IPS-NIHi7 (cell line): ENCODE results near the gene SRPK2.
"Not testable (repeated sequence)": the region's sequence is repeated elsewhere in the genome, so short reads cannot be mapped to it uniquely, and the experiment has no call there.

ENCODE experiments used
- DNase-seq: peaks from one replicate; pipeline ENCODE4 v3.0.0; 2012; ENCODE audit warnings: mixed read lengths; ENCODE audit errors: extremely low spot score

SRPK2 gene

DNA sequence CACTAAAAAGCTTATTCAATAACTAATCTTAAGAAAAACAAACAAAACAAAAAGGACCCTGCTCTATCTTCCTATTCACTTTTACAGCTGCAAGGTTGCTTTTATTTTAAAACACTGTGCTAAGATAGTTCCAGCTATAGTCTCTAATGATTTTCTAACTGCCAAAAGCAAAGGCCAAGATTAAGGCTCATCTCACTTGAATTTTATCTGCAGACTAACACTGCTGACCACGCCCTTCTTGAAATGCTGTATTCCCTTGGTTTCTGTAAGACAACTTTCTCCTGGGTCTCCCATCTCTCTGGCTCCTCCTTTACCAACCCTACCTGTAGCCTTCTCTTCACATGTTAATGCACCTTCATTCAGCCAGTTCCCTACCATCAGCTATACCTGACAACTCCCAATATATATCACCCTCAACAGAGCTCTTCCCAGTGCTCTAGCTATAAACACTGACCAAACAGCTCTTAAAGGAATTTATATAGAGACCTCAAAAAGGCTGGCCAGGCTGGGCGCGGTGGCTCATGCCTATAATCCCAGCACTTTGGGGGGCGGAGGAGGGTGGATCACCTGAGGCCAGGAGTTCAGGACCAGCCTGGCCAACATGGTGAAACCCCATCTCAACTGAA is 11.7 kb downstream of the SRPK2 start:
- peak; percentile 43 for DNase-seq

DNA sequence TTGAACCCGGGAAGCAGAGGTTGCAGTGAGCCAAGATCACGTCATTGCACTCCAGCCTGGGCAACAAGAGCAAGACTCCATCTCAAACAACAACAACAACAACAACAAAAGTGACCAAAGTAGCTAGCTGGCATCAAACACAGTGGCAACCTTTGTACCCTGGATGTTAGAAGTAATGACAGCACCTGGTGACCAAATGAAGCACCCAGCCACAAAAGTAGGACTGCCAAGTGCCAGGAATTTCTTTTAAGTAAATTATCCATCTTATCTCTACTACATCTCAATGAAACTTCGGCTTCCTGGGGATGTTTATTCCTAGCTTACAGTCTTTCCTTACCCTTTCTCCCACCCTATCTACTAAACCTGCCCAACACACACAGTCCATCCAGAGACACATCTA is 18.8 kb downstream of the SRPK2 start:
- DNase-seq: no peak

DNA sequence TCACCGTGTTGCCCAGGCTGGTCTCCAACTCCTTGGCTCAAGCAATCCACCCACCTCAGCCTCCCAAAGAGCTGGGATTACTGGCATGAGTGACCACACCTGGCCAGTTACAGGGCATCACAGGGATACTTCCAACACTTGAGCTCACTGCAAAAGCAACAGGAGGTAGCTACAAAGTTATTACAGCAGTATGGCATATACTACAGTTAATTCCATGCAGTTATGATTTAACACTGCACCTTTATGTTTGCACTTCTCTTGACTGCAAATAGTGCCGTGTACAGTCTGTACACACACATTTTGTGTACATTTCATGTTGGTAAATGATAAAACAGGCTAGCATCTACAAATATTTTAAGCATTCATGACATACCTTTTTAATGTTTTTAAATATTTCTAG is 21.3 kb downstream of the SRPK2 start:
- no peak for DNase-seq

DNA sequence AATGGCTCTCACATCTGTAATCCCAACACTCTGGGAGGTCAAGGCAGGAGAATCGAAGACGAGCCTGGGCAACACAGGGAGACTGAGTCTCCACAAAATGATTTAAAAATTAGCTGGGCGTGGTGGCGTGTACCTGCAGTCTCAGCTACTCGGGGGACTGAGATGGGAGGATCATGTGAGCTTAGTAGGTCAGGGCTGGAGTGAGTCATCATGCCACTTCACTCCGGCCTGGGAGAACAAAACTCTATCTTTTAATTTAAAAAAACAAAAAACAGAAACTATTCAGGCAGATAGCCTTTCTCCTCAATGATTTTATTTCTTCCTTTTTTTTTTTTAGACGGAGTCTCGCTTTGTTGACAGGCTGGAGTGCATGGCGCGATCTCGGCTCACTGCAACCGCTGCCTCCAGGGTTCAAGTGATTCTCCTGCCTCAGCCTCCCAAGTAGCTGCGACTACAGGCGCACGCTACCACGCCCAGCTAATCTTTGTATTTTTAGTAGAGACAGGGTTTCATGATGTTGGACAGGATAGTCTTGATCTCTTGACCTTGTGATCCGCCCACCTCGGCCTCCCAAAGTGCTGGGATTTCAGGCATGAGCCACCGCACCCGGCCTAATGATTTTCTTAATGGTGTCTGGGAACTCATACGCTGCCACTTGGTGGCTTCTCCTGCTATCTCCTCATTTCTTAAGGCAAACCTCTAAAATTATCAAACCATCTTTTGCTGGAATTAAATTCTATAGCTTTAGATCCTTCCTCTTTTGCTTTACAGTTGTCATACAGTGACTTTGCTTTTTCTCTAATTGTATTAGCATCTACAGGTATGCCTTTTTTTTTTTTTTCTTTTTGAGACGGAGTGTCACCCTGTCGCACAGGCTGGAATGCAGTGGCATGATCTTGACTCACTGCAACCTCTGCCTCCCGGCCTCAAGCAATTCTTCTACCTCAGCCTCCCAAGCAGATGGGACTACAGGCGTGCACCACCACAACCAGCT is 22.9 kb downstream of the SRPK2 start:
- no peak for DNase-seq

DNA sequence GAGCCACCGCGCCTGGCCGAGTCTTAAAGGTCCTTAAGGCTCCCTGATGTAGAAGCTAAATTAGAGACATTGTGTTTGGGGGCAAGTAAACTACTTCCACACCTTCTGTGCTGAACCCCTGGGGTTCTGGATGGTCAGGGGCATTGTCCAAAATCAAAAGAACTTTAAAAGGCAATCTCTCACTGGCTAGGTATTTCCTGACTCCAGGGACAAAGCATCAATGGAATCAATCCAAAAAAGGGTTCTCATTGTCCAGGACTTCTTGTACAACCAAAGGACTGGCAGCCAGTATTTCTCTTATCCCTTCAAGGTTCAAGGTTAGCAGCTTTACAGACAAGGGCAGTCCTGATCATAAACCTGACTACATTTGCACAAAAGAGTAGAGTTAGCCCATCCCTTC is 24.0 kb downstream of the SRPK2 start:
- no peak for DNase-seq

DNA sequence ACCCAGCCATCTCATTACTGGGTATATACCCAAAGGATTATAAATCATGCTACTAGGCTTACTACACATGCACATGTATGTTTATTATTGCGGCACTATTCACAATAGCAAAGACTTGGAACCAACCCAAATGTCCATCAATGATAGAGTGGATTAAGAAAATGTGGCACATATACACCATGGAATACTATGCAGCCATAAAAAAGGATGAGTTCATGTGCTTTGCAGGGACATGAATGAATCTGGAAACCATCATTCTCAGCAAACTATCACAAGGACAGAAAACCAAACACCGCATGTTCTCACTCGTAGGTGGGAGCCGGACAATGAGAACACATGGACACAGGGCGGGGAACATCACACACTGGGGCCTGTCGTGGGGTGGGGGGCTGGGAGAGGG is 25.1 kb downstream of the SRPK2 start:
- DNase-seq: not testable (repeated sequence)

DNA sequence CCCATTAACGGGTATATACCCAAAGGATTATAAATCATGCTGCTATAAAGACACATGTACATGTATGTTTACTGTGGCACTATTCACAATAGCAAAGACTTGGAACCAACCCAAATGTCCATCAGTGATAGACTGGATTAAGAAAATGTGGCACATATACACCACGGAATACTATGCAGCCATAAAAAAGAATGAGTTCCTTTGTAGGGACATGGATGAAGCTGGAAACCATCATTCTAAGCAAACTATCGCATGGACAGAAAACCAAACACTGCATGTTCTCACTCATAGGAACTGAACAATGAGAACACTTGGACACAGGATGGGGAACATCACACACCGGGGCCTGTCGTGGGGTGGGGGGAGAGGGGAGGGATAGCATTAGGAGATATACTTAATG is 26.0 kb downstream of the SRPK2 start:
- DNase-seq: not testable (repeated sequence)

DNA sequence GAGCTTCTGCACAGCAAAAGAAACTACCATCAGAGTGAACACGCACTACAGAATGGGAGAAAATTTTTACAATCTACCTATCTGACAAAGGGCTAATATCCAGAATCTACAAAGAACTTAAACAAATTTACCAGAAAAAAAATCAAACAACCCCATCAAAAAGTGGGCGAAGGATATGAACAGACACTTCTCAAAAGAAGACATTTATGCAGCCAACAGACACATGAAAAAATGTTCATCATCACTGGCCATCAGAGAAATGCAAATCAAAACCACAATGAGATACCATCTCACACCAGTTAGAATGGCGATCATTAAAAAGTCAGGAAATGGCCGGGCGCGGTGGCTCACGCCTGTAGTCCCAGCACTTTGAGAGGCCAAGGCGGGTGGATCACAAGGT is 26.7 kb downstream of the SRPK2 start:
- not testable (repeated sequence) for DNase-seq

DNA sequence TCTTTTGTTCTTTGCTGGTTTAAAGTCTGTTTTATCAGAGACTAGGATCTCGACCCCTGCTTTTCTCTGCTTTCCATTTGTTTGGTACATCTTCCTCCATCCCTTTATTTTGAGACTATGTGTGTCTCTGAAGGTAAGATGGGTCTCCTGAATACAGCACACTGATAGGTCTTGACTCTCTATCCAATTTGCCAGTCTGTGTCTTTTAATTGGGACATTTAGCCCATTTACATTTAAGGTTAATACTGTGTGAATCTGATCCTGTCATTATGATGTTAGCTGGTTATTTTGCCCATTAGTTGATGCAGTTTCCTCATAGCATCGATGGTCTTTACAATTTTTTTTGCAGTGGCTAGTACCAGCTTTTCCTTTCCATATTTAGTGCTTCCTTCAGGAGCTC is 28.6 kb downstream of the SRPK2 start:
- not testable (repeated sequence) for DNase-seq

DNA sequence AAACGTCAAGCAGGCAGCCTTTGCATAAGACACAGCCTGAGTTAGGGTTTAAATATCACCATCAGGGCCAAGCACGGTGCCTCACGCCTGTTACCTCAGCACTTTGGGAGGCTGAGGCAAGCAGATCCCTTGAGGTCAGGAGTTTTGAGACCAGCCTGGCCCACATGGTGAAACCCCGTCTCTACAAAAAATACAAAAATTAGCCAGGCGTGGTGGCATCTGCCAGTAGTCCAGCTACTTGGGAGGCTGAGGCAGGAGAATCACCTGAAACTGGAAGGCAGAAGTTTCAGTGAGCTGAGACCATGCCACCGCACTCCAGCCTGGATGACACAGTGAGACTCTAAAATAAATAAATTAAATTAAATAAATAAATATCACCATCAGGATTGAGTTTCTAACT is 33.0 kb downstream of the SRPK2 start:
- DNase-seq: no peak

DNA sequence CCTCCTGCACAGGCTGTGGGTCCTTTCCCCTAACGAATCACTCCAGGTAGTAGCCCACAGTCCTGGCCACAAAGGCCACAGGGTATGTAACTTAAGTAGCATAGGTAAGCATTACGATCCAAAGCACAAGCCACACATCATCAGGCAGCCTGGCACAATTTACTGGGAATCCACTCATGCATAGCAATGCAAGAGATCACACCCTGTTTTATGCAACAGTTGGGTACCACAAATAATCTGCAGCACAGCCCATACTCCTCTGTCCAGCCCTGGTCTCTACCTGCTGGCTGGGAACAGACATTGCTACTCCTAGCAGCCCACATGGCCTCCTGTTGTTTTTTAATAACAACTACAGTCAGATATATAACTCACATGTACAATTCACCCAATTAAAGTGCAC is 34.3 kb downstream of the SRPK2 start:
- no peak for DNase-seq

DNA sequence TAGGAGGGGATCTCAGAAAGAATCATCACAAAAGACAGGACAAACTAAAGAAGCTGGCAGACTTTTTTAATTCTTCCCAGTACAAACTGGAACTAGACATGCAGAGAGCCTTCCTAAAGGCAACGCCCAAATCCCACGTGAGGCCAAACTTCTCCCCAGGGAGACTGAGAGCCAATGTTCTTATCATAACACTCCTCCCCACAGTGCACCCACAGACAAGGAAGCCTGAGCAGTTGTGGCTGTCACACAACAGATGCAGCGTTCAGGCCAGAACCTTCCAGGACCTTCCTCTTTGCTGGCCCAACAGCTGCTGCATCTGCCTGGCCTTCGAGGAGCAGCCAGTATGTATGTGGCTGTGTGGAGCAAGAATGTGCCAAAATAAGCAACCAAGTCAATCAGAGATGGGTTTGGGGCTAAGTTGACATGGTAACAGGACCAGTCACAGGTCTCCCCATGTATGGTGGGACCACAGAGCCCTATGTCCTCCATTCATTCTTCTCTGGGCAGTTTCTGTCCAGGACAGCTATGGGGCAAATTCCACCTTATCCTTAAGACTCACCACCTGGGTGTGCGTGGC is 34.9 kb downstream of the SRPK2 start:
- no peak for DNase-seq

DNA sequence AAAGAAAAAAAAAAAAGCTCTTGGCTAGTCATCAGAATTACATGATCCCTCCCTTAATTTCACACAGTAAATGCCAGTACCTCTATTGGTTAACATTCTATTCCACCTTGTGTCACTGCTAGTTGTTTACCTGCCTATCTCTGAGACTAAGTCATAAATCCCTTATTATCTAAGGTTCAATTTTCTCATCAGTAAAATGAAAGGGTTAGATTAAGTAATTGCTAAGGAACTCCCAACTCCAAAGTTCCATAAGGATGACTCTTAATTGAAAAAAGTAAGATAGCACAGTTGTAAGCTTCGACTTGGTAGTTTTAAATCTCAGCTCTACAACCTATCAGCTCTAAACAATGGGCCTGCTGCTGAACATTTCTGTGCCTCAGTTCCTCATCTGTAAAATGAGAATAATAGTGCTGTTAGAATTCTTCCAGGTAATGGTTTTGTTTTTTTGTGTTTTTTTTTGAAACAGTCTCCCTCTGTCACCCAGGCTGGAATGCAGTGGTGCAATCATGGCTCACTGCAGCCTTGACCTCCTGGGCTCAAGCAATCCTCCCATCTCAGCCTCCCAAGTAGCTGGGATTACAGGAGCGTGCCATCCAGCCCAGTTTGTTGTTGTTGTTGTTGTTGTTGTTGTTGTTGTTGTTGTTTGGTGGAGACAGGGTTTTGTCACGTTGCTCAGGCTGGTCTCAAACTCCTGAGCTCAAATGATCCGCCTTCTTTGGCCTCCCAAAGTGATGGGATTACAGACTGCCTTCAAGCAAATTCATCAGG is 35.6 kb downstream of the SRPK2 start:
- no peak for DNase-seq

DNA sequence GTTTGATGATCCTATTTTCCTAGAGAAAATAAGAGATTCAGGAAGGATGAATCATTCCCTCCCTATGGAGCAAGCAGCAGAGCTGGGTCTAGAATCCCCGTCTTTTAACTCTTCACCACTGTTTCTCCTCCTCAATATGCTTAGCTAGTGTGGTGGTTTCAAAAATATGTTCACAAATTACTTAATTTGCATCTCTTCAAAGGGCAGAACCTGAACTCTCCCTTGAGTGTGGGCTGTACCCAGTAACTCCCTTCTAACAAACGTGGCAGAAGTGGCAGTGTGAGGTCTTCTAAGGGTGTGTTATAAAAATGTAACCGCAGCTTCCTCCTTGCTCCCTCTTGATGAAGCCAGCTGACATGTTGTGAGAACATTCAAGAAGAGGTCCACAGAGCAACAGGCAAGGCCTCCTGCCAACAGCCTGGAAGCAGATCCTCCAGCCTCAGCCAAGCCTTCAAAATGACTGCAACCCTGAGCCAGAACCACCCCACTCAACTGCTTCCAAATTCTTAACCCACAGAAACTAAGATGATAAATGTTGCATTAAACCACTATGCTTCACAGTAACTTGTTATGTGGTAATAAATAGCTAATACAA is 36.6 kb downstream of the SRPK2 start:
- no peak for DNase-seq

DNA sequence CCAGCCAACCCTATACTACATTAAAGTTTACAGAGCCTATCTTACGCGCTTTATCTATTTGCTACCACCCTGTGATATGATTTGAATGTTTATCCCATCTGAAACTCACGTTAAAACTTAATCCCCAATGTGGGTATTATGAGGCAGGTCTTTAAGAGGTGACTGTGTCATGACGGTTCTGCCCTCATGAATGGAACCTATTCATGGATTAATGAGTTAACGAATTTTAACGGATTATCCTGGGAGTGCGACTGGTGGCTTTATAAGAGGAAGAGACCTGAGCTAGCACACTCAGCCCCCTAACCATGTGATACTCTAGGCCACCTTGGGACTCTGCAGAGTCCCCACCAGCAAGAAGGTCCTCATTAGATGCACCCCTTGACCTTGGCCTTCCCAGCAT is 37.8 kb downstream of the SRPK2 start:
- DNase-seq: no peak

DNA sequence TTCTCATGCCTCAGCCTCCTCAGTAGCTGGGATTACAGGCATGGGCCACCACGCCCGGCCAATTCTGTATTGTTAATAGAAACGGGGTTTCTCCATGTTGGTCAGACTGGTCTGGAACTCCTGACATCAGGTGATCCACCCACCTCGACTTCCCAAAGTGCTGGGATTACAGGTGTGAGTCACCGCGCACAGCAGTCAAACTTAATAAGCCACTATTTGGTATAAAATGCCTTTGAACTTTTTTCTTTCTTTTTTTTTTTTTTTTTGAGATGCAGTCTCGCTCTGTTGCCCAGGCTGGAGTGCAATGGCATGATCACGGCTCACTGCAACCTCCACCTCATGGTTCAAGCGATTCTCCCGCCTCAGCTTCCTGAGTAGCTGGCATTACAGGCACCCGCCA is 40.5 kb downstream of the SRPK2 start:
- DNase-seq: not testable (repeated sequence)

DNA sequence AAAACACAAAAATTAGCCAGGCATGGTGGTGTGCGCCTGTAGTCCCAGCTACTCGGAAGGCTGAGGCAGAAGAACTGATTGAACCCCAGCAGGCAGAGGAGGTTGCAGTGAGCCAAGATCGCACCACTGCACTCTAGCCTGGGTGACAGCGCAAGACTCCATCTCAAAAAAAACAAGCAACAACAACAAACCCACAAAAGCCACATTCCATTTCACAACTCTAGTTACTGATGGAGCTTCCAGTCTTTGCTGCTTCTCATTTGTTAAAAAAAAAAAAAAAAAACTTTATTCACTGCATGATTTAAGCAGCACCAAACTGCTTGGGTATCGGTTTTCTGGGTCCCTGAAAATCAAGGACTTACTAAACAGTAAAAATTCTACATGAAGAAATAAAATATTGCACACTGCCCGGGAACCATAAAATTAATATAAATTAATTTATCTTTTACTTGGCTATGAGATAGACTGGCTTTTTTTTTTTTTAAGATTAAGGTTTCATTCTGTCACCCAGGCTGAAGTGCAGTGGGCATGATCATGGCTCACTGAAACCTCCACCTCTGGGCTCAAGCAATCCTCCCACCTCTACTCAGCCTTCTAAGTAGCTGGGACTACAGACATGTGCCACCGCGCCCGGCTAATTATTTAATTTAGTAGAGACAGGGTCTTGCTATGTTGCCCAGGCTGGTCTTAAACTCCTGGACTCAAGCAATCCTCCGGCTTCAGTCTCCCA is 42.0 kb downstream of the SRPK2 start:
- no peak for DNase-seq

DNA sequence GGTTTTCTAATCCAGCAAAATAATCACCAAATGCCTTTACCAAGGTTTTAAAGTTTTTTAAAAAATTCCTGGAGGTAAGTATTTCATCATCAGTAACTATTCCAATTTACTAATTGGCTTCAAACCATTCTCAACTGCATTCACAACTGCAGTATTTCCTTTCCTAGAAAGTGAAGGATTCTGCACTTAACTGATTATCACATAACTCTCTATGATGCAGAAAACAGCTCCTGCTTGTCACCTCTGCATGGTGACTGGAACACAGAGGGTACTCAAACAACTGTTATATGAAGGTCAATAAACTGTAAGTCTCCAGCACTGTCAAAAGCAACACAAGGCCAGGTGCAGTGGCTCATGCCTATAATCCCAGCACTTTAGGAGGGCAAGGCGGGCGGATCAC is 42.6 kb downstream of the SRPK2 start:
- DNase-seq: no peak

DNA sequence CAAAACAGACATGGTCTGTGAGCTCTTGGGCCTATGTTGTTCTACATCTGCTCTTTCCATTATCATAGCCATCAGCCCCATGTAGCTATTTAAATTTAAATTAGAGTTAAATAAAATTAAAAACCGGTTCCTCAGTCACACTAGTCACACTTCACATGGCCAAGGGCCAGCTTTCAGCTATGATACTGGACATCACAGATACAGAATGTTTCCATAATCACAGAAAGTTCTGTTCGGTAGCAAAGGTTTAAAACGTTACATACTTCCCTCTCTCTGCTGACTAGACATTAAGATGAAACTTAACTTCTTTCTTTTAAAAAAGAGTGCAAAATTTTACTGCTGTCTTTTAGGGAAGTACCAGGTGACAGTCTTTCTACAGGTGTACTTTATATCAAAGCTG is 43.0 kb downstream of the SRPK2 start:
- no peak for DNase-seq

DNA sequence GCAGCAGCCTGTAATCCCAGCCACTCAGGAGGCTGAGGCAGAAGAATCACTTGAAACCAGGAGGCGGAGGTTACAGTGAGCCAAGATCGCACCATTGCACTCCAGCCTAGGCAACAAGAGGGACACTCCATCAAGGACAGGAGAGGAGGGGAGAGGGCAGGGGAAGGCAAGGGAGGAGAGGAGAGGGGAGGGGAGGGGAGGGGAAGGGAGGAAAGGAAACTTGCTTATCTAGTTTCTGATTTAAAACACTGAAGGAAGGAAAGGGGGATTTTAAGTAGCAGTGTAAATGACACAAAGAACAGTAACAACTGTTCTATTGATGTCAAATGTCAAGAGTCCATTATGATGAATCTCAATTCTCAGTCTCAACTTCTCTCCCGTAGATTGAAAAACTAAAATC is 43.7 kb downstream of the SRPK2 start:
- DNase-seq: no peak
